GM23338 (cell line): Measurements from ENCODE around the gene SETBP1. TPM values are rescaled to one million over a fixed set of nuclear protein-coding genes. Genes with fewer than 3 reads are reported as not detected.

Source experiments
- ATAC-seq: fragments of 200-7000 bp; cut with Tn5 transposase; 3 replicates; pipeline ENCODE4 v1.9.1; 2020
- DNase-seq: peaks from one replicate; pipeline ENCODE4 v3.0.0-alpha.2; 2015; ENCODE audit warnings: low spot score
- H2AFZ ChIP-seq: fragments of 200-600 bp; sonication (generic); 2 replicates; pipeline ENCODE4 v1.8.0; 2016; ENCODE audit warnings: antibody characterized with exemption, mild to moderate bottlenecking, moderate library complexity
- H3F3A ChIP-seq: fragments of 200-600 bp; sonication (generic); replicated peaks from 2 replicates; pipeline ENCODE4 v1.8.0; 2017; ENCODE audit warnings: antibody characterized with exemption, mixed run types, low read depth
- H3K27ac ChIP-seq: fragments of 200-600 bp; sonication (generic); 2 replicates; pipeline ENCODE4 v1.6.1; 2016; ENCODE audit warnings: low read depth
- H3K27me3 ChIP-seq: fragments of 200-600 bp; sonication (generic); 2 replicates; pipeline ENCODE4 v1.8.0; 2016; ENCODE audit warnings: mild to moderate bottlenecking, mixed run types, moderate library complexity; ENCODE audit not compliant: insufficient read depth
- H3K36me3 ChIP-seq: fragments of 200-600 bp; sonication (generic); 2 replicates; pipeline ENCODE4 v1.8.0; 2016; ENCODE audit warnings: mild to moderate bottlenecking; ENCODE audit not compliant: insufficient read depth
- H3K4me1 ChIP-seq: fragments of 200-600 bp; sonication (generic); 2 replicates; pipeline ENCODE4 v1.8.0; 2016; ENCODE audit warnings: mild to moderate bottlenecking, moderate library complexity; ENCODE audit not compliant: insufficient read depth
- H3K4me2 ChIP-seq: fragments of 200-600 bp; sonication (generic); 2 replicates; pipeline ENCODE4 v1.7.1; 2017; ENCODE audit warnings: mixed run types
- H3K4me3 ChIP-seq: fragments of 200-600 bp; sonication (generic); 2 replicates; pipeline ENCODE4 v1.6.1; 2016; ENCODE audit warnings: mixed run types
- H3K79me2 ChIP-seq: fragments of 200-600 bp; sonication (generic); replicated peaks from 2 replicates; pipeline ENCODE4 v1.8.0; 2017; ENCODE audit warnings: mild to moderate bottlenecking; ENCODE audit not compliant: insufficient read depth
- H3K9me2 ChIP-seq: fragments of 200-600 bp; sonication (generic); 2 replicates; pipeline ENCODE4 v1.8.0; 2017; ENCODE audit not compliant: insufficient read depth
- H4K20me1 ChIP-seq: fragments of 200-600 bp; sonication (generic); replicated peaks from 2 replicates; pipeline ENCODE4 v1.8.0; 2017; ENCODE audit warnings: mild to moderate bottlenecking; ENCODE audit not compliant: insufficient read depth
- H3K27ac Mint-ChIP-seq: 2 replicates; pipeline ENCODE4 v1.8.0; 2020; ENCODE audit warnings: inconsistent platforms, mild to moderate bottlenecking, moderate library complexity, mixed read lengths
- H3K27me3 Mint-ChIP-seq: 3 replicates; pipeline ENCODE4 v1.8.0; 2022; ENCODE audit warnings: low read depth, mild to moderate bottlenecking, moderate library complexity, mixed read lengths, inconsistent platforms; ENCODE audit not compliant: insufficient read depth, poor library complexity
- H3K36me3 Mint-ChIP-seq: 3 replicates; pipeline ENCODE4 v1.8.0; 2021; ENCODE audit warnings: low read depth, mild to moderate bottlenecking, inconsistent platforms, moderate library complexity, mixed read lengths
- H3K4me1 Mint-ChIP-seq: 3 replicates; pipeline ENCODE4 v1.8.0; 2020; ENCODE audit warnings: mild to moderate bottlenecking, inconsistent platforms, mixed read lengths
- H3K4me3 Mint-ChIP-seq: 3 replicates; pipeline ENCODE4 v1.8.0; 2021; ENCODE audit warnings: moderate library complexity, mild to moderate bottlenecking, inconsistent platforms, mixed read lengths
- H3K9me3 Mint-ChIP-seq: 3 replicates; pipeline ENCODE4 v1.8.0; 2020; ENCODE audit warnings: moderate library complexity, mild to moderate bottlenecking, inconsistent platforms, mixed read lengths
- ETS1 ChIP-seq: IDR thresholded peaks from 2 replicates; pipeline ENCODE4 v1.6.1; 2016; ENCODE audit warnings: antibody characterized with exemption
- EZH2 ChIP-seq: fragments of 200-600 bp; sonication (generic); IDR thresholded peaks from one replicate; pipeline ENCODE4 v1.8.0; 2017; ENCODE audit warnings: antibody characterized with exemption, mild to moderate bottlenecking, low read depth; ENCODE audit not compliant: unreplicated experiment
- STAT1 ChIP-seq: IDR thresholded peaks from one replicate; pipeline ENCODE4 v1.6.1; 2016; ENCODE audit warnings: antibody characterized with exemption; ENCODE audit not compliant: unreplicated experiment
- ZNF114 ChIP-seq: fragments of 250-450 bp; sonication (Bioruptor Pico); IDR thresholded peaks from 2 replicates; pipeline ENCODE4 v1.5.0; 2020; ENCODE audit warnings: mild to moderate bottlenecking, moderate library complexity
- ZNF331 ChIP-seq: fragments of 250-450 bp; sonication (Bioruptor Pico); IDR thresholded peaks from 2 replicates; pipeline ENCODE4 v1.5.0; 2020; ENCODE audit warnings: low read depth, mild to moderate bottlenecking, moderate library complexity
- ZNF462 ChIP-seq: fragments of 250-450 bp; sonication (Bioruptor Pico); IDR thresholded peaks from 2 replicates; pipeline ENCODE4 v1.5.0; 2020; ENCODE audit warnings: mild to moderate bottlenecking, moderate library complexity
- polyA plus RNA-seq: library from polyadenylated mRNA; unstranded; fragments of >200 nt; fragmentation: Nextera tagmentation; extraction: Ambion mirVana; gene quantifications from 2 replicates; pipeline ENCODE4 v1.2.1, GENCODE V29; 2016
- total RNA-seq: library from RNA; depleted of rRNA; stranded (reverse); fragments of >200 nt; shearing (Covaris generic); gene quantifications from 2 replicates; pipeline ENCODE4 v1.2.3, GENCODE V29; 2014

The SETBP1 gene
- total and polyA plus RNA-seq, 2 experiments from 2014 or later, result 1.6 to 5.5 TPM

DNA sequence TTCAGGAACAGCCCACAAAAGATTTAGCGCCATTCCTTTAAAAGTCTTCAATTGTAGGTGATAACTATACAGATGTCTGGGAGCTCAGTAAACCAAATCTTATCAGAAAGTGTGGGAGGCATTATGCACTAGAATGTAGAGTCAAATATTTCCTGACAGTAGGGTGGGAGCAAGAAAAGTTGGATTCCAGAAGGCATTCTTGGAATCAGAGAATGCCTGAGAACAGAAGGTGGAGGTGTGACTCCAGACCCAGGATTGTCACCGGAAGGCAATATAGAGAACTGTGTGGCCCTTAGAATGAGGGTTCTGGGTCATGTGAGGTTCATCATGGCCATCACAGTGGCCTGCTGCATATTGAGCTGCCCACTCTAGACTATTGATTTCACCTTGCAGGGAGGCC lies 90.0 kb downstream of the SETBP1 start:
- no peaks in the 10 kb centered on the region for H3F3A ChIP-seq
- ATAC-seq (no peak), DNase-seq (no peak)
- H3K4me3 ChIP-seq, result no peak overlapping the region
- Mint-ChIP-seq H3K9me3 (no peaks in the 10 kb centered on the region), H3K4me3 (no peak overlapping the region), H3K27me3 (peaks cover 3% of the 10 kb centered on the region), H3K4me1 (peaks cover 29% of the 10 kb centered on the region), H3K36me3 (no peaks in the 10 kb centered on the region), H3K27ac (no peak overlapping the region)
- no peak overlapping the region for H2AFZ ChIP-seq
- H3K4me2 ChIP-seq, result no peak overlapping the region
- TF ChIP-seq STAT1 (no peak), ZNF462 (CRISPR knock-in tag) (no peak), ZNF114 (CRISPR knock-in tag) (no peak), ETS1 (no peak), ZNF331 (CRISPR knock-in tag) (no peak), EZH2 (no peak)
- H3K9me2 ChIP-seq, result peaks cover 2% of the 10 kb centered on the region; the same call in 1 of the 2 replicates
- no peaks in the 10 kb centered on the region for H4K20me1 ChIP-seq
- peaks cover 15% of the 10 kb centered on the region; the same call in 1 of the 2 replicates for H3K4me1 ChIP-seq
- H3K36me3 ChIP-seq, result no peaks in the 10 kb centered on the region
- H3K27me3 ChIP-seq, result no peaks in the 10 kb centered on the region
- no peaks in the 10 kb centered on the region for H3K79me2 ChIP-seq
- H3K27ac ChIP-seq, result no peak overlapping the region
